ENCODE data around the gene ZFHX3. TPM values are rescaled to one million over a fixed set of nuclear protein-coding genes. Genes with fewer than 3 reads are reported as not detected.

Gene ZFHX3
- total and polyA plus RNA-seq, 2 of the 8 experiments (the other 6 are each of a cell fraction or from before 2014, with no cell fraction given) = 0.08 to 0.99 TPM

DNA sequence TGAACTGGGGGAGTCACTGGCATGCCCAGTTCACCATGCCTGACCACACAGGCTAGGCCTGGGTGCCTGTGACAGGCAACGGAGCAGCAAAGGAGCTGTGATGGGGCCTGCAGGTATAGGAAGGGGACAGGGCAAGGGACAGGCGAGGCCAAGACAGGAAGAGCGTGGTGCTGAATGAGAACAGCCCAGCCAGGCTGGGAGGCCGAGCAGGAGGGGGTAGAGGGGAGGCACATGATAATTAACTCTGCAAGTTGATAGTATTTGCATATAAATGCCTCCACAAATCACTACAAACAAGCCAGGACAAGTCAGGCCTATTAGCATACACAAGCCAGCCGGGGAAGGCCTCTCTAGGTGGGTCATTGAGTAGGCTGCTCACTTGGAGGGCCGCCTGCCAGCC lies 7.8 kb downstream of the ZFHX3 start (continued):
- TF ChIP-seq NANOG (IDR thresholded peaks at IDR 0.05; ENCODE audit: insufficient read depth, low read depth, low read length, poor library complexity, severe bottlenecking) = peak; percentile 68
- no peak for TF ChIP-seq YY1 (IDR thresholded peaks at IDR 0.05; ENCODE audit: low read depth, low read length)
- TF ChIP-seq EP300 (IDR thresholded peaks at IDR 0.05; ENCODE audit: borderline replicate concordance in 1 of 2, low read depth in 2 of 2, low read length in 2 of 2) = no peak; a peak in 1 of 3 replicates
- TF ChIP-seq TEAD4 (IDR thresholded peaks at IDR 0.05; ENCODE audit: low read depth, low read length) = no peak
- no peak for TF ChIP-seq KDM4A (IDR thresholded peaks at IDR 0.05; ENCODE audit: low read depth, low read length, severe bottlenecking)
- TF ChIP-seq SRF (IDR thresholded peaks at IDR 0.05; ENCODE audit: low read depth, low read length) = no peak
- 0 out of 2 replicates have a peak, but pooled peaks have one; percentile 3 for TF ChIP-seq RXRA (IDR thresholded peaks at IDR 0.05; ENCODE audit: insufficient read depth, low read depth, low read length)
- no peak for TF ChIP-seq KDM5A (IDR thresholded peaks at IDR 0.05; ENCODE audit: low read length)
- TF ChIP-seq EGR1 (IDR thresholded peaks at IDR 0.05; ENCODE audit: borderline replicate concordance, low read depth, low read length) = no peak
- TF ChIP-seq TCF12 (IDR thresholded peaks at IDR 0.05; ENCODE audit: low read depth, low read length) = 0 out of 2 replicates have a peak, but pooled peaks have one; percentile 36
- TF ChIP-seq, protein P1, sequence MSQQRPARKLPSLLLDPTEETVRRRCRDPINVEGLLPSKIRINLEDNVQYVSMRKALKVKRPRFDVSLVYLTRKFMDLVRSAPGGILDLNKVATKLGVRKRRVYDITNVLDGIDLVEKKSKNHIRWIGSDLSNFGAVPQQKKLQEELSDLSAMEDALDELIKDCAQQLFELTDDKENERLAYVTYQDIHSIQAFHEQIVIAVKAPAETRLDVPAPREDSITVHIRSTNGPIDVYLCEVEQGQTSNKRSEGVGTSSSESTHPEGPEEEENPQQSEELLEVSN (IDR thresholded peaks at IDR 0.05) = no peak
- no peak for TF ChIP-seq CBX8 (IDR thresholded peaks at IDR 0.05; ENCODE audit: borderline replicate concordance, low read depth, low read length)
- no peak for TF ChIP-seq SIX5 (IDR thresholded peaks at IDR 0.05; ENCODE audit: low read depth, low read length)
- TF ChIP-seq, protein P2, sequence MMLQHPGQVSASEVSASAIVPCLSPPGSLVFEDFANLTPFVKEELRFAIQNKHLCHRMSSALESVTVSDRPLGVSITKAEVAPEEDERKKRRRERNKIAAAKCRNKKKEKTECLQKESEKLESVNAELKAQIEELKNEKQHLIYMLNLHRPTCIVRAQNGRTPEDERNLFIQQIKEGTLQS (IDR thresholded peaks at IDR 0.05; ENCODE audit: insufficient read depth, low read depth, low read length) = no peak
- no peak for TF ChIP-seq RAD21 (IDR thresholded peaks at IDR 0.05 in 1 of 2, conservative IDR thresholded peaks at IDR 0.05 in 1 of 2; ENCODE audit: low read depth in 2 of 2, low read length in 2 of 2)
